OCI-M2 (cell line): Measurements from ENCODE around the gene LIF.

Experiments used
- DNase-seq: peaks from one replicate; lab custom pipeline; 2025; ENCODE audit not compliant: unreplicated experiment; lab: John Stamatoyannopoulos, UW

LIF gene

DNA sequence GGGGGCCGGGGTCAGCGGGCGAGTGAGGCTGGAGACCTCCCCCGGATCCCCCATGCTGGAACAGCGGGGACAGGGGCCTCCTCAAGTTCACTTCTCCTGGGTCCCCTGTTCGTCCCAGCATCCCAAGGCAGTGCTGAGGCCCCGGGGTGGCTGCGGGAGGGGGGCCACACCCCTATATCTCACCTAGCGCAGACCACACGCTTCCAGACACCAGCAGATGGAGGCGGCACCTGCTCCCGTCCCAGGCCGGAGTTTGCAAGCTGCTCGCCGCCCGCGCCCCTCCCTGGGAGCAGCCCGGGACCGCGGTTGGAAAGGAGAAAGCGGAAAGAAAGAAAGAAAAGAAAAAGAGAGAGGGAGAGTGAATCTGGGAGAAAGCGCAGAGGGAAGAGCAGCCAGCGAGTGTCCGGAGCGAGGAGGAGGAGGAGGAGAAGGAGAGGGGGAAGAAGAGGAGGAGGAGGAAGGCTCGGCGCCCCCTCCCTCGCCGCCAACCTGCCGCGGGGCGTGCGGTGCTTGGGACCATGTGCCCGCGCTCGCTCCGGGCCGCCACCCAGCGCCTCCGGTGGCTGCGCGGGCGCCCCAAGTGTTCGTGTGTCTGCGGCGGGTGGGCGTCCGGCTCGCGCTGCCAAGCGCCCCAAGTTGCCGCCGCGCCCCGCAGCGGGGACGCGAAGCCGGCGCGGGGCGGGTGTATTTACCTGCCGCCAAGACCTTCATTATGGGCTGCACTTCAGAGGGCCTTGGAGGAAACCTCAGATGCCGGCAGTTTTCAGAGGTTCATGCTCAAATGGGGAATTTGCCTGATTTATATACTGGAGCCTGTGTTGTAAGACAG, at the start of gene LIF:
Gene LIF, minus strand, starts transcription at position 775 of the 829 bp plus-strand sequence. Its CDS starts 64 bp downstream, at position 711.
- DNase-seq, result no peak

DNA sequence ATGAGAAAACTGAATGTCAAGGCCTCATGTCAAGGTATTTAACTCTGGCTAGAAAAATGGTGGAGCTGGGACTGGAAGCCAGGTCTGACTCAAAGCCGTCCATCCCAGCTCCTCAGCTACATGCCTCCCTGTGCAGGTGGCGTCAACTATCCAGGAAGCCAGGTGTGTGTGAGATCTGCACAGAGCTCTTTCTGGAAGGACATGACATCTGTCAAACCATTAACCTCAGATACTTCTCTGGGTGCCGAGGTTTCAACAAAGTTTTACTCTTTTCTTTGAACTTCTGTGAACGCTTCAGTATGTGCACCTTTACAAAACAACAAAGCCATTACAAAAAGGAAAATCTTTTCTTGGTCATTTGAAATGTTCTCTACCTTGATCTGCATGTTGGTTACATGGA, 49.8 kb upstream of the LIF start:
- DNase-seq, result no peak

DNA sequence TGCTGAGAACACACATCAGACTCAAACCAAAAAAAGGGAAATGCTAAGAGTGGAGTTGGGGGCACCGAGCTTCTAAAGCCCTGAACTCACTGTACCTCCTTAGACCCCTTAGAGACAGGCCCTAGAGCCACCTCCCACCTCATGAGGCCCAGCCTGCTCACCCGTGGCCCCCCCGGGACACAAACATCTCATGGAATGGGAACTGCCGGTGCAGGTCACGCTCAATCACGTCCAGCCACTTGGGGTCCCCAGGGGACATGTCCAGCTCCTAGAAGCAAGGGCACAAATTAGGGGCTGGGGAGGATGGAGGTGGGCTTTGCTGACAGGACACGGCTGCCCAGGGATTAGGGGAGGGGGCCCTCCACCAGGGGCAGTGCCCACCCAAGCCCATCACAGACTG, 49.0 kb upstream of the LIF start:
- no peak for DNase-seq

DNA sequence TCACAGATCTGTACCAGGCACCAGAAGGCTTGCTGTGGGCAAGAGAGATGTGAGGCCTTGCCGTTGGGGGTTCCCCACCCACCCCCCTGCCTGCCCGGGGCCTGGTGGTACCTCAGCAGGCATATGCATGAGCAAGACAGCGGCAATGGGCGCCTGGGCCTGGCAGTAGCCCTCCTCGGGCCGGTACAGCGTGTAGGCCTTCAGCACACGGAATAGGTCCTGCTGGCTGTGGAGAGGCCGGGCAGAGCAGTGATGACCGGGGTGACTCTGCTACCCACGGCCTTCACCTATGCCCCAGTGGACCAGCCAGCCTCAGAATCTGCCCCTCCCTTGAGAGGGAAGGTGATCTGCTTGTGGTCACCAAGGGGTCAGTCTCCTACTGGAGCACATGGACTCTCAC, 48.3 kb upstream of the LIF start:
- no peak for DNase-seq

DNA sequence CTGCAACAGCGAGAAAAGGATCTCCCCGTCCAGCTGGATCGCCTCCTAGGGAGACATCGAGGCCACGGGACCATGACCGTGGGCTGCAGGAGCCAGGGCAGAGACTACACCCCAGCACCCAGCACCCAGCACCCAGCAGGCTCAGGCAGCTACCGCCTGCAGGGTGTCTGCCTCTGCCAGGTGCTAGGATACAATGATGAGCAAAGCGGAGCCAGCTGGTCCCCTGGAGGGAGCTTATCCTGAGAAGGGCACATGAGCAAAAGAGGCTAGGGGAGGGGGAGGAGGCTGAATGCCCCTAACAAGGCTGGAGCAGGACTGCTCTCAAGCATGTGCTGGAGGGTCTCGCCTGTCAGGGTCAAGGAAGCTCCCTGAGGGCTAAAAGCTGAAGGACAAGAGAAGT, 47.5 kb upstream of the LIF start:
- no peak for DNase-seq

DNA sequence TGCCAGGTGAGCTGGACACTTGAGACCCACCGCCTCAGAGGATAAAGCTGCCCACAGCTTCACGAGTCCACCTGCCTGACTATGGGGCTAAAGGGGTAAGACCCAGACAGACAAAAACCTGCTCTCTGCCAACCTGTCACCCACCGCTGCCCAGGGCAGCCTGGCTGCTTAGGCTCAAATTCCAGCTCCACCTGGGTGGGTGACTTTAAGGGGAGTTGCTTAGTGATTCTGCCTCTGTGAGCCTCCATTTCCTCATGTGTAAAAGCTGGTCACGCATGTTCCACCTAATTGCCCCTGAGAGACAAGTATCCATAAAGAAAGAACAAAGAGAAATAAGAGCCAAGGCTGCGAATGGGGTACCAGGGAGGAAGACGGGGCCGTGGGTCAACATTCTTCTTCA, 46.5 kb upstream of the LIF start:
- no peak for DNase-seq

DNA sequence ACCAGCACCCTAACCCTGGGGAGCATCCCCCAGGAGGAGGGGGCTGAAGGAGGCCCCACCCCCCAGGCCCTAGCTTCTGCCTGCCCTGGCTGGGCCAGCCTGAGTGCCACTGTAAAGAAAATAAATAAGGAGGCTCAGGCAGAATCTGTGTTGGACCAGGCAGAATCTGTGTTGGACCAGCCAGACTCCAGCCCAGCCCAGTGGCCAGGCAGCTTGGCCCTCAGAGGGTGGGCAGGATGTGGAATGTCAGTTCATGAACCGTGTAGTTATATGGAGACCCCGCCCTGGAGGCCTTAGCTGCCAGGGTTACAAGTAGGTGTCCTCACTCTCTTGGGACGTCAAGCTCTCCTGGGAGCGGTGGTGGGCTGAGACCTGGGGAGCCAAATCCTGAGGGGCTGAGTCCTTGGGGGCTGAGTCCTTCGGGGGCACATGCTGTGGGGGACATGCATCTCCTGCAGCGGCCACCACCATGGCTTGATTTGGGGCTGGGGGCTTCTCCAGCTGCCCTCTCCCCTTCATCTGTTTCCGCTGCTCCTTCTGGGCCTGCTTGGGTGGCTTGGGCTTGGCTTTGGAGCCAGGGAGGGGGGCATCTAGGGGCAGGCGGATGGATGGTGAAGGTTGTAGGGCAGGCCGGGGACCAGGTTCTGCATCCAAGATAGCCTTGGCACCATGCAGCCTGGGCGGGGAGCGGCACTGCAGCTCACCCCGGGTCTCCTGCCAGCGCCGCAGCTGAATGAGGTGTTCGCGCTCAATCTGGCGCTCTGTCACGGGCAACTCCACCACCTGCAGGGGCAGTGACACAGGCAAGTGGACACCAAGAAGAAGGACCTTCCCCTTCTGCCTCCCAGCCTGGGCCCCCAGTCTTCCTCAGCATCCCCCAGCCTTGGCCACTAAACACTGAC, 45.8 kb upstream of the LIF start:
- DNase-seq, result no peak

DNA sequence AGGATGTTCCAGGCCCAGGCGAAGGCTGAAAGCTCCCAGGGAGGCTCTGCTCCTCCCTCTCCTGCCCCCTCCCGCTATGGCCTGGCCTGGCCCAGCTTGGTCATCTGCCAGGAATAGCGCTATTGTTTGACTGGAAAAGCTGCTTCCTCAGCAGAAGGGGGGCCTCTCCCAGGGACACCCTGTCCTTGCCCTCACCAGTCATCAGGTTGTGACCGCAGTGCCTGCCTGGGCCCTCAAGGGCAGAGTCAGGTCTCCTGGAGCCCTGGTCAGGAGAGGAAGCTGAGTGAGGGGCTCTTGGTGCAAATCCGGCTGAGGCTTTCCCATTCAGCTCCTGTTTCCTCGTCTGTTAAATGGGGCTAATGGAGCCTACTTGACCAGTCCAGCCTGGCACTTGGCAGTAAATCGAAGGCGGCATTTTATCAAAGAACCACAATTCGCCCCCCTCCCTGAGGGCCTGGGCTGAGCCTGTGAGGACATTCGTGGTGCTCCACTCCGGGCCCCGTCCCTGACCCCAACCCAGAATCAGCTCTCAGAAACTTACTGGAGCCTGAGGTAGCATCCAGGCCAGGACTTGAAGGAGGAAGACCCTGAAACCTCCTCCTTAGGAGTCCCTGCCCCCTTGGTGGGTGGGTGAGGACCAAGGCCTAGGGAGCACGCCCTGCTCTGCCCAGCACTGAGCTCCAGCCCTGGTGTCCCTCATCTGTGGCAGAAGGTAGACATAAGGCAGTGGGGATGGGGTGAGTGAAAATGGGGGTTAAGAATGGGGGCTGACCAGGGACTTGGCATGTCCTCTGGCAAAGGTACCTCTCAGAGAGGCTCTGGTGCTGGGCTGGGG, 44.7 kb upstream of the LIF start:
- no peak for DNase-seq

DNA sequence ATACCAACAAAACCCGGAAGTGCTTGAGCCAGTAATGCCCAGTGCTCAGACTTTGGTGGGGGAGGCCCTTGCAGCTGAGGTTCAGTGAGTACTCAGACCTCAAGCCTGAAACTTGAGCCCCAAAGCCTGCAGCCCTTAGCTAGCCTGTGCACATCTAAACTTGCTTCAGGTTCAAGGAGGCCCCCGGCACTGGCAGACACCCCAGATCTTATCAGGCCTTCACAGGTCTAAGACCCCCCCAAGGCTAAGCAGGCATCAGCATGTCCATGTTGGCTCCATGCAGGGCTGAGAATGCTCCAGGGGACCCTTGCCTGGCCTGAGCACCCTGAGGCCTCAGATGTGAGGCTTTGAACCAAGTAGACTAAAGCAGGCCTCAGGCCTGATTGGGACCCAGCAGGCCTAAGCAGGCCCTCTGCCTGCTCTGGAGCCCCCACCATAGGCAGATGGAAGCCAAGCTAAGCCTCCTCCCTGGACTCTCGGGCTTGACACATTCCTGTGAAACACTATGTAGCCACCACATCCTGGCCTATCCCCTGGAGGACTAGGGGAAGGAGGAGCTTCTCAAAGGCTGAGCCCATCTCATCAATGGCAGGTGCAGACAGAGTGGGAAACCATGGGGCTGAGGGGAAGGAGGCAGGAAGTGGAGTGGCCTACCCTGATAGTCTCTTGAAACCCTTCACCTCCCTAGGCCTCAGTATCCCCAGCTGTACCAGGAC, 43.9 kb upstream of the LIF start:
- DNase-seq, result no peak

DNA sequence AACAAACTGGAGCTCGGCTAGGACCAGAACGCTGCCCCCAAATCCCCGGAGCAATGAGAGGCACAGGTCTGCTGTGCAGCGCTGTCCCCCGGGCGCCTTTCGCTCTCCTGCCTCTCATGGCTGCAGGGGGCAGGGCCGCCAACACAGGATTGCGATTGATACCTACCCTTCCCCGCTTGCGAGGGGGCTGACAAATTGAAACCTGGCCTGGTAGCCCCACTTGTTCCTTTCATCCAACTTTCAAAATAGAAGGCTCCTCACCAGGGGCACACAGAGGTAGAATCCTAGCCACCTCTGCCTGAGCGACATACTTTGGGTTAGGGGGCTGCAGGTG, 43.4 kb upstream of the LIF start:
- no peak for DNase-seq

DNA sequence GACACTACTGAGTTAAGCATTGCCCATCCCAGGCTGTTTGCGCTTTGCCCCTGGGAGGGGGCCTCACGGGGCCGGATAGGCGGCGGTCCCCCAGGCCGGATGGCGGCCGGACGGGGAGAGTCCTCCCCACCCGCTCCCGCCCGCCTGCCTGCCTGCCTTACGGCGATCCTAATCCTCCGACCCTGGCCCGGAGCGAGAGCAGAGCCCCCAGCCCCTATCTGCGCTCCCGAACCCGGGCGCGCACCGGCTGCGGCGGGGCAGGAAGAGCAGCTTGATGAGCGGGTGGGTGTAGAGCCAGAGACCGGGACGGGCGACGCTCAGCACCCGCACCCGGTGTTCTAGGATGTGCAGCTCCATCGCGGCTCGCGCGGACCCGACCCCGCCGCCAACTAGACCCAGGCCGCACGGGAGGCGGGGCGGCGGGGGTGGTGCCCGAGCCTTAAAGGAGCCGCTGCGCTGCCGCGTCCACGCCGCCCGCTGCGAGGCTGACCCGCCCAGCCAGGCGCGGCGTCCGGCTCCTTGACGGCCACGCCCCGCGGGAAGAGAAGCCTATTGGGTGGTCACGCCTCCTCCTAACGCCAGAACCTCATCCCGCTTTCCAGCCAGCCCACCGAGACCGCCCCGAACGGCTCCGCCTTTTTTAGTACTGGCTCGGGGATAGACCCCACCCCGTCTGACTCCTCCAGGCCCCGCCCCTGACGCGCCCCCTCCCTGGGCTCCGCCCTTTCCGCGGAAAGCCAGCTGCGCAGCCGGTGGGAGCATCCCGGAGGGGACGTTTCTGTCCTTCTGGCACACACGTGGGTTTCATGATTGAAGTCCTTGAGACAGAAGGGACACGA, 42.8 kb upstream of the LIF start, which contains the start of gene CASTOR1:
Gene CASTOR1, minus strand, starts transcription at position 365 of the 839 bp plus-strand sequence. Its CDS starts 8 bp downstream, at position 357.
- DNase-seq, result peak; percentile 68

DNA sequence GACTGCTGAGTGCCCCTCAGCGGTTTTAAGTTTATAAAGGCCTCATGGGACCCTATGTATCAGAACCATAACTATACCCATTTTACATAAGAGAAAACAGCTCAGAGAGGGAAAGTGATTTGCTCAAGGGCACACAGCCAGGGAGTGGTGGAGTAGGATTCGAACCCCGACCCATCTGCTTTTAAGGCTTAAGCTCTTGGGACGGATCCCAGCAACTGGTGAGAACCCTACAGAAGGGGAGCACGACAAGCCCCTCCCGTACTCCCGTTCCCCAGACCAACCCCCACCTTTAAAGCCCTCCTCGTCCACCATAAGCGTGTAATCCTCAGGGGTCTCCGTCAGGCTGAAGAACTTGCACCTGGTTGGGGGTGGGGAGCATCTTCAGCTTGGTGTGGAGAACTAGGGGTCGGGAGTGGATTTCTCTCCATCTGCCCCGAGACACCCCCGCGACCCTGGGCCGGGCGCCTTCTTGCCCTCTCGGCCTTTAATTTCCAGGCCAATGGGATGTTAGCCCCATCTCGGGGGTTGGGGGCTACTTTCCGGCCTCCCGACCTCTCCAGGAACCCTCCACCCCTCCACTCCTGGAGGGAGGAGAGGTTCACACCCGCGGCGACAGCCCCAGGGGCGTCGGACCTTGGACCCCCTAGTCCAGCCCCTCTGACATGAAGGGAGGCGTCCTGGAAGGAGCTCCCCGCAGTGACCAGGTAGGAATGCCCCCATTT, 42.0 kb upstream of the LIF start:
- DNase-seq, result no peak

DNA sequence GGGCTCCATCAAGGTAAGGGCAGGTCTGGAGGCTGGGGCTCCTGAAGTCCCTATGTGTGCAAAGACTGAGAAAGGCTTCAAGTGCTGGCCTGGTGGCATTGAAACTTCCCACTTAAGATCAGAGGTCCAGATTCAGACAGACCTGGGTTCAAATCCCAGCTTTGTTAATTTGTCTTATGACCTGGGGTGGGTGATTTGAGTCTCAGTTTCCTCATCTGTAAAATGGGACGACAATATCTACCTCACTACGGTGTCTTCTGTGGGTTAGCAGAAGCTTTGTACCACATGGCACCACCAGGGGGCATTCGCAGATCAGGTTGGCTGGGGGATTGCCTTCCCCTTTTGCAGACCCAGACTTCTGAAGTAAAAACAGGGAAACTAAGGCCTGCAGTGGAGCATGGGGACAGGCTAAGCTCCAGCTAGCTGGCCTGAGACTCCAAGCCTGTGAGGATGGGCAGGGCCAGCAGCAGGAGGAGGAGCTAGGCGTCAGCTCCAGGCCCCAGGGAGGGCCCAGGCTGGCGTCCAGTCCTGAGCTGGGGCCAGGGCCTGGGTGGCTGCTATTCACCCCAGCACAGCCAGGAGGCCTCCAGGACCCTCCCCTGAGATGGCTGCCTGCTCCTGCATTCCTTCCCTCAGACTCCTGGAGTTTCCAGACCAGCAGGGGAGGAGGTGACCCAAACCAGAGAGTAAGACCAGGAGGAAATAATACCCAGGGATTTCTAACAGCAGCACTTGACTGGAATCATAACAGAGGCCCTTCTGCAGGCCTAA, 41.3 kb upstream of the LIF start:
- no peak for DNase-seq

DNA sequence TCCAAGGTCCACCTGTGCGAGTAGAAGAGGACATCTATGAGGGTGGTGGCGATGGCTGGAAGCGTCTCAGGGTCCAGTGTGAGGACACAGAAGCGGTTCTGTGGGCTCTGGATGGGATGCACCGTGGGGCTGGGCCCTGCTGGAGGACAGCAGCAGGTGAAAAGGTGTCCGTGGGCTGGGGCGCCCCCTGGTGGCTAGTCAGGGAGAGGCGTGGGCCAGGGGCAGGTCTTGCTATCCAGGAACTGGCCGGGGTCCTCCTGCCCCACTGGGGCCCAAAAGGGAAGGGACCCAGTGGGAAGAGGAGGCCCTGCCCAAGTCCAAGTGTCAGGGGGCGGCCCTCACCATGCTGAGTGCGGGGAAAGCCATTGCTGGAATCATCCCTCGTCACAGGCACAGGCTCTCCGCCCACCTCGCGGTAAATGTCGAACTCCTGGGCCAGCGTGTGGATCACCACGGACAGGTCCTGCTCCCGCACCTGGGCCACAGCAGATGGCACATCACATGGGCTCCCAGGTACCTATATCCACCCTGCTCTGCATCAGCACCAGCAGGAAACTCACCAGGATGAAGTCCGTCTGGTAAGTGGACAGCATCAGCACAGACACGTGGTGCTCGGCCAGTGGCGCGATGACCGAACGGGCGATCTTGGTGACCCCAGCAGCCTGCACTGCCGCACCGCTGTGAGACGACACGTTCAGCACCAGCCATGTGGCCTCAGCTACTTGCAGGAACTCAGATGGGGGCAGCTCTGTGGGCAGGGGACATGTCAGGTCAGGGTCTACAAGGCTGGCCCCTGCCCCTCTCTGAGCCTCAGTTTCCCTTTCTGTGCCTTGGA, 40.5 kb upstream of the LIF start:
- DNase-seq, result no peak

DNA sequence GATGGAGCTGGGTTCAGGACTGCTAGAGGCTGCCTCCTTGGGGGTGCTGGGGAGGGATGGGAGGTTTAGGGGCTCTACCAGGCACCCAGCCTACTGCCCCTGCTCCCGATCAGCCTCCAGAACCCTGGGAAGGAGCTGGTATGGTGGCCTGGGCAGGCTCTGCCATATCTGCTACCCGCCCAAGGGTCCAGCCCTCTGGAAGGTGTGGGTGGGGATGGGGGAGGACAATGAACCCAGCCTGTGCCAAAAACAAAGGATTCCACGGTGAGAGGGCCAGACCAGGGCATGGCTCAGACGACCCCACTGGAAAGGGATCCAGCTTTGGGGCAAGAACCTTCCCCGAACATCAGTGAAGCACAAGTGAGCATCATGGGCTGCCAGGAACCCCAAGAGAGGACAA, 39.8 kb upstream of the LIF start:
- DNase-seq, result no peak

DNA sequence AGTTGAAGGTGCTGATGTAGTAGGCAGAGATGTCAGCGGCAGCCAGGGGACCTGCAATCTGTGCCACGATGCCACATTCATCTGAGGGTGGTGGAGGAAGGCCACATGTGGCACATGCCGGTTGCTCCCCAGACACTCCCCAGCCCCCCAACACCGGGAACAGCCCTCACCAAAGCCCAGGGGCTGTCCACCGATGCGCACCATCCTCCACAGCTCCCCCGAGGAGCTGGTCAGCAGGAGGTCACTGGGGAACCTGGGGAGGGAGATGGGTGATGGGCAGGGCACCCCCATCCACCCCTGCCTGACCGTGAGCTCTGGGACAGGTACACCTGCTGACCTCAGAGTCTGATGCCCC, 39.3 kb upstream of the LIF start:
- no peak for DNase-seq

DNA sequence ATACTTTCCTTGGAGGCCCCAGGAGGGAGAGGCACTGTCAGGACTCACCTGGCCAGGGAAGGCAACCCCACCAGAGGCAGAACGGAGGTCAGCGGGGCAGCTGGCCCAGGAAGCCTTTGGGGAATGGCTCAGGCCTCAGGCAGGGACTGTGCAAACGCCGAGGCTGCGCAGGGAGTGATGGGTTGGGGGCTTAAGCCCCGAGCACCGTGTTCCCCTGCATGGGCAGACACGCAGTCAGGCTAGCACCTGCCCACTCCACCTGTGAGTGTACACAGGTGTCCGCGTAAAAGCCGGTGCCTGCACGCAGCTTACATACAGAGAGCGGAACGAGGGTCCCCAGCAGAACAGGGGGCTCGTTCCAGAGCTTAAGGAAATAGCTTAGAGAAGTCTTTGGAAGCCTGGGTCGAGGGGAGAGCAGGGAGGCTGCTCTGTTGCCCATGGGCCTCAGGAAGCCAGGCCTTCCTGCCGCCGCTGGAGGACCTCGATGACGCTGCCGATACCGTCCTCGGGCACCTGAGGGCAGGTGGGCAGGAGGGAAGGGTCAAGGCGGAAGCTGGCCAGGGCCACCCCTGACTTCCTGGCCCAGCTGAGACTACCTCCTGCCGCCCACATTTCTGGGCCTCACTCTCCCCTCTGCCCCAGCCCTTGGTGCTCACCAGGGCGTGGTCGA, 38.8 kb upstream of the LIF start:
- DNase-seq, result no peak
